GM12878 (cell line): Measurements from ENCODE around the gene KLHL7.

Experiments
- BCL11A ChIP-seq: IDR thresholded peaks from 2 replicates; pipeline ENCODE4 v1.6.1; 2011; ENCODE audit warnings: low read depth, low read length
- POLR2AphosphoS5 ChIP-seq: IDR thresholded peaks from 2 replicates; pipeline ENCODE4 v1.6.1; 2011; ENCODE audit warnings: mild to moderate bottlenecking, low read length, inconsistent platforms
- TF ChIP-seq, protein P1 (sequence below): IDR thresholded peaks from 2 replicates; pipeline ENCODE4 v1.6.1; 2011; ENCODE audit warnings: borderline replicate concordance, low read depth, mild to moderate bottlenecking, moderate library complexity, mixed read lengths, low read length; ENCODE audit not compliant: insufficient read depth; ENCODE audit errors: extremely low read length

DNA sequence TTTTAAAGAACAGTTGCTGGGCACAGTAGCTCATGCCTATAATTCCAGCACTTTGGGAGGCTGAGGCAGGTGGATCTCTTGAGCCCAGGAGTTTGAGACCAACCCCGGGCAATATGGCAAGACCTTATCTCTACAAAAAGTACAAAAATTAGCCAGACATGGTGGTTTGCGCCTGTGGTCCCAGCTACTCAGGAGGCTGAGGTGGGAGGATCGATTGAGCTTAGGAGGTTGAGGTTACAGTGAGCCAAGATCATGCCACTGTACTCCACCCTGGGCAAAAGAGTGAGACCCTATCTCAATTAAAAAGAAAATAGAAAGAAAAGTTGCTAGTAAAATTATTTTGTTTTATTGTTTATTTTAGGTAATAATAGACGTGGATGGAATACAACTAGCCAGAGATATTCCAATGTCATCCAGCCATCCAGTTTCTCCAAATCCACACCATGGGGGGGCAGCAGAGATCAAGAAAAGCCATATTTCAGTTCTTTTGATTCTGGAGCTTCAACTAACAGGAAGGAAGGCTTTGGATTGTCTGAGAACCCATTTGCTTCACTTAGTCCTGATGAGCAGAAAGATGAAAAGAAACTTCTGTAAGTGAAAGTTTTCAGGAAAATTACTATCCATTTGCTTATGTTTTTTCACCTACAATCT, 79.2 kb downstream of the KLHL7 start:
- TF ChIP-seq, protein P1, sequence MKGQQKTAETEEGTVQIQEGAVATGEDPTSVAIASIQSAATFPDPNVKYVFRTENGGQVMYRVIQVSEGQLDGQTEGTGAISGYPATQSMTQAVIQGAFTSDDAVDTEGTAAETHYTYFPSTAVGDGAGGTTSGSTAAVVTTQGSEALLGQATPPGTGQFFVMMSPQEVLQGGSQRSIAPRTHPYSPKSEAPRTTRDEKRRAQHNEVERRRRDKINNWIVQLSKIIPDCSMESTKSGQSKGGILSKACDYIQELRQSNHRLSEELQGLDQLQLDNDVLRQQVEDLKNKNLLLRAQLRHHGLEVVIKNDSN = no peak
- no peak for TF ChIP-seq BCL11A
- TF ChIP-seq POLR2AphosphoS5 = no peak
